Loucy (cell line): ENCODE results near the gene COL17A1.

Source experiments
- CTCF ChIP-seq: fragments of 200-600 bp; sonication (generic); conservative IDR thresholded peaks from 2 replicates; pipeline ENCODE4 v1.5.1; 2014; ENCODE audit warnings: mild to moderate bottlenecking, antibody characterized with exemption, low read length
- EZH2phosphoT487 ChIP-seq: fragments of 200-600 bp; IDR thresholded peaks from 2 replicates; pipeline ENCODE4 v1.6.1; 2018; ENCODE audit warnings: antibody characterized with exemption, mild to moderate bottlenecking, moderate library complexity, borderline replicate concordance

GRCh38 chr10:104038958-104039752 is 46.5 kb downstream of the COL17A1 start:
- TF ChIP-seq CTCF: no peak
- no peak for TF ChIP-seq EZH2phosphoT487
